Gastroesophageal sphincter (tissue), 3 donors: ENCODE results near the gene IL1RAPL1.

ENCODE experiments used
- POLR2A ChIP-seq, 2 donors: fragments of 450-650 bp; IDR thresholded peaks; one replicate each; pipeline ENCODE4 v1.6.1; 2017; ENCODE audit warnings: antibody characterized with exemption in 2 of 2, mild to moderate bottlenecking in 2 of 2, moderate library complexity in 1 of 2
- TF ChIP-seq, protein P1 (sequence below), 4 experiments: fragments of 200-600 bp in 2 of 4; fragments of 450-650 bp in 2 of 4; sonication (generic) in 1 of 4; IDR thresholded peaks; one replicate each; pipeline ENCODE4 v1.5.1; 2017 to 2019; ENCODE audit warnings: antibody characterized with exemption in 4 of 4, mild to moderate bottlenecking in 2 of 4, moderate library complexity in 2 of 4

DNA sequence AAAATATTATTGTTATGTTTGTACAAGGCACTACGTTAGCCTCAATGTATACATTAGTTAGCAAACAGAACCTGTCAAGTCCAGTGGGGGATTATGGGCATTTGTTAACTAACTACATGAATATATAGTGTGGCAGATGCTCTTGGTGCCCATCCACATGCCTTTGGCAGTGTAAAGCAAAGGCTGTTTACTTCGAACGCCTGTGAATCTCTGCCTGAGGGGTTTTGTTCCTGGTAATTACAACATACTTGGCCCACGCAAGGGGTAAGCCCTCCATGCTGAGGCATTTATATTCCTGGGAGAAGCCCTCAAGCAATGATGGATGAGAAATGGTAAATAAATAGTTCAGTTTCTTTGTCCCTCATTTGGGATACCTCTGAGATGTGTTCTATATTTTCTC is 119.7 kb downstream of the IL1RAPL1 start:
- TF ChIP-seq, protein P1, sequence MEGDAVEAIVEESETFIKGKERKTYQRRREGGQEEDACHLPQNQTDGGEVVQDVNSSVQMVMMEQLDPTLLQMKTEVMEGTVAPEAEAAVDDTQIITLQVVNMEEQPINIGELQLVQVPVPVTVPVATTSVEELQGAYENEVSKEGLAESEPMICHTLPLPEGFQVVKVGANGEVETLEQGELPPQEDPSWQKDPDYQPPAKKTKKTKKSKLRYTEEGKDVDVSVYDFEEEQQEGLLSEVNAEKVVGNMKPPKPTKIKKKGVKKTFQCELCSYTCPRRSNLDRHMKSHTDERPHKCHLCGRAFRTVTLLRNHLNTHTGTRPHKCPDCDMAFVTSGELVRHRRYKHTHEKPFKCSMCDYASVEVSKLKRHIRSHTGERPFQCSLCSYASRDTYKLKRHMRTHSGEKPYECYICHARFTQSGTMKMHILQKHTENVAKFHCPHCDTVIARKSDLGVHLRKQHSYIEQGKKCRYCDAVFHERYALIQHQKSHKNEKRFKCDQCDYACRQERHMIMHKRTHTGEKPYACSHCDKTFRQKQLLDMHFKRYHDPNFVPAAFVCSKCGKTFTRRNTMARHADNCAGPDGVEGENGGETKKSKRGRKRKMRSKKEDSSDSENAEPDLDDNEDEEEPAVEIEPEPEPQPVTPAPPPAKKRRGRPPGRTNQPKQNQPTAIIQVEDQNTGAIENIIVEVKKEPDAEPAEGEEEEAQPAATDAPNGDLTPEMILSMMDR (IDR thresholded peaks at IDR 0.05): no peak
- TF ChIP-seq POLR2A (IDR thresholded peaks at IDR 0.05): no peak
